ENCODE results near the gene KARS1.

DNA sequence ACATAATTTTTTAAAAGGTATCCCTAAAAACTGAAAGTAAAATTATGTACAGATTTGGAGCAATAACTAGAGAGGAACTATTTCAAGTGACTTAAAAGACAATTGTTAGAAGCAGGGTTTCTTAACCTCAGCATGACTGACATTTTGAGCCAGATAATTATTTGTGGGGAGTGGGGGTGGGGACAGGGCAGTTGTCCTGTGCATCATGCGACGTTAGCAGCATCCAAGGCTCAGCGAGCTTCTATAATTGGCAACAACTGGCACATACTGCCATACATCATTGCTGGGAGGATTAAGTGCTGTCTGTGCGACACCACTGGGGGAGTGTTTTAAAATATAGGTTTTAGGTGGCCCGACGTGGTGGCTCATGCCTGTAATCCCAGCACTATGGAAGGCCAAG, 54.2 kb downstream of the KARS1 start:
- TF ChIP-seq, protein P1, sequence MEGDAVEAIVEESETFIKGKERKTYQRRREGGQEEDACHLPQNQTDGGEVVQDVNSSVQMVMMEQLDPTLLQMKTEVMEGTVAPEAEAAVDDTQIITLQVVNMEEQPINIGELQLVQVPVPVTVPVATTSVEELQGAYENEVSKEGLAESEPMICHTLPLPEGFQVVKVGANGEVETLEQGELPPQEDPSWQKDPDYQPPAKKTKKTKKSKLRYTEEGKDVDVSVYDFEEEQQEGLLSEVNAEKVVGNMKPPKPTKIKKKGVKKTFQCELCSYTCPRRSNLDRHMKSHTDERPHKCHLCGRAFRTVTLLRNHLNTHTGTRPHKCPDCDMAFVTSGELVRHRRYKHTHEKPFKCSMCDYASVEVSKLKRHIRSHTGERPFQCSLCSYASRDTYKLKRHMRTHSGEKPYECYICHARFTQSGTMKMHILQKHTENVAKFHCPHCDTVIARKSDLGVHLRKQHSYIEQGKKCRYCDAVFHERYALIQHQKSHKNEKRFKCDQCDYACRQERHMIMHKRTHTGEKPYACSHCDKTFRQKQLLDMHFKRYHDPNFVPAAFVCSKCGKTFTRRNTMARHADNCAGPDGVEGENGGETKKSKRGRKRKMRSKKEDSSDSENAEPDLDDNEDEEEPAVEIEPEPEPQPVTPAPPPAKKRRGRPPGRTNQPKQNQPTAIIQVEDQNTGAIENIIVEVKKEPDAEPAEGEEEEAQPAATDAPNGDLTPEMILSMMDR (IDR thresholded peaks at IDR 0.05), result no peak
- TF ChIP-seq POLR2A (IDR thresholded peaks at IDR 0.05), result no peak

All from heart left ventricle (tissue), 13 donors.